Liver (tissue), 9 donors: ENCODE results near the gene CLCN1. TPM values are rescaled to one million over a fixed set of nuclear protein-coding genes. Genes with fewer than 3 reads are reported as not detected.

Experiments used
- DNase-seq: peaks from one replicate; pipeline ENCODE4 v3.0.0-alpha.2; 2017; ENCODE audit warnings: low spot score
- H3K27ac ChIP-seq, 2 donors: one replicate each; pipeline ENCODE4 v1.7.0; 2013; ENCODE audit warnings: inconsistent platforms in 2 of 2, low read length in 2 of 2, control low read depth in 1 of 2, low read depth in 1 of 2, mild to moderate bottlenecking in 1 of 2
- H3K27me3 ChIP-seq, 4 donors: one replicate each; pipeline versions ENCODE4 v1.6.1 to v1.7.0; 2013; ENCODE audit warnings: low read length in 3 of 4, inconsistent platforms in 1 of 4, mild to moderate bottlenecking in 1 of 4, moderate library complexity in 1 of 4; ENCODE audit not compliant: control insufficient read depth in 4 of 4, insufficient read depth in 4 of 4
- H3K36me3 ChIP-seq, 4 donors: one replicate each; pipeline versions ENCODE4 v1.6.1 to v1.7.0; 2013; ENCODE audit warnings: low read length in 3 of 4, mild to moderate bottlenecking in 3 of 4, low read depth in 1 of 4, moderate library complexity in 1 of 4; ENCODE audit not compliant: control insufficient read depth in 4 of 4, insufficient read depth in 3 of 4
- H3K4me1 ChIP-seq, 4 donors: one replicate each; pipeline versions ENCODE4 v1.6.1 to v1.7.0; 2013; ENCODE audit warnings: low read length in 3 of 4, mild to moderate bottlenecking in 3 of 4, moderate library complexity in 1 of 4; ENCODE audit not compliant: control insufficient read depth in 4 of 4, insufficient read depth in 4 of 4
- H3K4me3 ChIP-seq, 3 donors: one replicate each; pipeline versions ENCODE4 v1.6.1 to v1.7.0; 2013; ENCODE audit warnings: low read length in 3 of 3, control low read depth in 1 of 3, low read depth in 1 of 3, mild to moderate bottlenecking in 1 of 3
- H3K9ac ChIP-seq, 2 donors: one replicate each; pipeline ENCODE4 v1.7.0; 2013; ENCODE audit warnings: low read length in 2 of 2, mild to moderate bottlenecking in 2 of 2, moderate library complexity in 2 of 2, control low read depth in 1 of 2, low read depth in 1 of 2
- H3K9me3 ChIP-seq, 4 donors: one replicate each; pipeline versions ENCODE4 v1.6.1 to v1.7.0; 2013; ENCODE audit warnings: low read length in 3 of 4; ENCODE audit not compliant: control insufficient read depth in 4 of 4
- EGR1 ChIP-seq, 2 donors: IDR thresholded peaks; 2 replicates each; pipeline ENCODE4 v1.6.1; 2016 to 2018; ENCODE audit warnings: antibody characterized with exemption in 2 of 2, low read depth in 2 of 2
- FOXA1 ChIP-seq: IDR thresholded peaks from 2 replicates; pipeline ENCODE4 v1.6.1; 2016; ENCODE audit warnings: antibody characterized with exemption
- FOXA2 ChIP-seq: IDR thresholded peaks from 2 replicates; pipeline ENCODE4 v1.6.1; 2016; ENCODE audit warnings: antibody characterized with exemption
- GABPA ChIP-seq, 2 donors: IDR thresholded peaks in 1 of 2; conservative IDR thresholded peaks in 1 of 2; 2 replicates each; pipeline ENCODE4 v1.6.1; 2016; ENCODE audit warnings: antibody characterized with exemption in 2 of 2, mild to moderate bottlenecking in 1 of 2, moderate library complexity in 1 of 2
- HNF4A ChIP-seq, 2 donors: conservative IDR thresholded peaks; 2 replicates each; pipeline ENCODE4 v1.6.1; 2016; ENCODE audit warnings: antibody characterized with exemption in 2 of 2, mild to moderate bottlenecking in 2 of 2
- HNF4G ChIP-seq: IDR thresholded peaks from 2 replicates; pipeline ENCODE4 v1.6.1; 2016; ENCODE audit warnings: antibody characterized with exemption
- JUND ChIP-seq, 2 donors: IDR thresholded peaks; 2 replicates each; pipeline ENCODE4 v1.6.1; 2016; ENCODE audit warnings: antibody characterized with exemption in 2 of 2
- NR2F2 ChIP-seq: IDR thresholded peaks from 2 replicates; pipeline ENCODE4 v1.6.1; 2016; ENCODE audit warnings: antibody characterized with exemption
- RAD21 ChIP-seq, 2 donors: IDR thresholded peaks; 2 replicates each; pipeline ENCODE4 v1.6.1; 2016; ENCODE audit warnings: antibody characterized with exemption in 2 of 2, mild to moderate bottlenecking in 2 of 2
- RXRA ChIP-seq, 2 donors: IDR thresholded peaks; 2 replicates each; pipeline ENCODE4 v1.6.1; 2017 to 2018; ENCODE audit warnings: antibody characterized with exemption in 2 of 2, mild to moderate bottlenecking in 1 of 2
- SP1 ChIP-seq: IDR thresholded peaks from 2 replicates; pipeline ENCODE4 v1.6.1; 2018; ENCODE audit warnings: antibody characterized with exemption, mild to moderate bottlenecking
- TAF1 ChIP-seq: conservative IDR thresholded peaks from 2 replicates; pipeline ENCODE4 v1.6.1; 2016; ENCODE audit warnings: antibody characterized with exemption, mild to moderate bottlenecking
- YY1 ChIP-seq: IDR thresholded peaks from 2 replicates; pipeline ENCODE4 v1.6.1; 2016; ENCODE audit warnings: antibody characterized with exemption, mild to moderate bottlenecking
- ZBTB33 ChIP-seq: IDR thresholded peaks from 2 replicates; pipeline ENCODE4 v1.6.1; 2016; ENCODE audit warnings: antibody characterized with exemption
- WGBS: extraction: QIAGEN DNeasy Blood & Tissue Kit; methylation state at CpG from one replicate; pipeline ENCODE4 v1.1.7; 2013; 5-methylcytosine and 5-hydroxymethylcytosine counted together
- polyA plus RNA-seq, 2 donors: library from polyadenylated mRNA; stranded (reverse) in 1 of 2; unstranded in 1 of 2; fragments of 200-250 nt in 1 of 2; fragments of >200 nt in 1 of 2; fragmentation: Nextera tagmentation in 1 of 2; extraction: Ambion mirVana in 1 of 2; gene quantifications; one replicate each; pipeline versions ENCODE4 v1.2.1 to v1.2.3, GENCODE V29; 2013 to 2015
- total RNA-seq, 2 donors: library from RNA; depleted of rRNA; stranded (reverse); fragments of >200 nt; gene quantifications; one replicate each; pipeline ENCODE4 v1.2.3, GENCODE V29; 2014
- TF ChIP-seq, protein P1 (sequence below): IDR thresholded peaks from 2 replicates; pipeline ENCODE4 v1.6.1; 2016; ENCODE audit warnings: antibody characterized with exemption
- TF ChIP-seq, protein P2 (sequence below): fragments of 150-350 bp; IDR thresholded peaks from 2 replicates; pipeline ENCODE4 v1.5.1; 2017; ENCODE audit warnings: improper control_type of control experiment, low read depth, low read length; ENCODE audit not compliant: missing input control
- TF ChIP-seq, protein P3 (sequence below): IDR thresholded peaks from 2 replicates; pipeline ENCODE4 v1.6.1; 2016; ENCODE audit warnings: antibody characterized with exemption
- donor health status: healthy.
- donor health status: healthy.
- donor health status: healthy.
- donor health status: healthy.
- donor health status: healthy.

Gene CLCN1
- total and polyA plus RNA-seq, 4 donors: 0.01 to 0.08 TPM; not detected in 2

DNA sequence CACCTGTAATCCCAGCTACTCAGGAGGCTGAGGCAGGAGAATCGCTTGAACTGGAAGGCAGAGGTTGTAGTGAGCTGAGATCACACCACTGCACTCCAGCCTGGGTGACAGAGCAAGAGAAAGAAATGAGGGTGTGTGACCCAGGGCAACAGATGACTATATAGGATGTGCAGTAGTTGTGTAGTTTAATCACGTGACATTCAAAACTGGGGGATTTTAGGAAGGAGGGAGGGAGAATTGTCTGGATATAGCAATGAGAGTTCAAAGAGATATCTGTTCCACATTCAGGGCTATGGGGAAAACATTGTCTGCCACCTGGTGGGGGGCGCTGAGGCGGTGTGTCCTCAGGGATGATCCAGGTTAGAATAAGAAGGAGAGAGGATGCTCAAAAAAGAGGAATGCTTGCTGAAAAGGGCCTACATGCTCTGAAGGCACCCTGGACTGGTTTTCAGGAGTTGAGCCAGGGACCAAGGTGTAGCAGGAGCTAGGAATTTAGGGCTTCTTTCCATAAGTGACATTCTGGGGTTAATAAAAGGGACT is 57.4 kb downstream of the CLCN1 start:
- Histone ChIP-seq H3K27ac (no peak overlapping the region), H3K27me3 (no peaks in the 10 kb centered on the region), H3K36me3 (no peaks in the 10 kb centered on the region), H3K9me3 (no peaks in the 10 kb centered on the region), H3K9ac (no peak overlapping the region), H3K4me3 (no peak overlapping the region), H3K4me1 (peaks cover 0 to 6% (median 3%) of the 10 kb centered on the region in 4 donors)
- WGBS: 87% methylated on average over 4 of the region's 4 CpGs
- TF ChIP-seq ZBTB33: no peak
- TF ChIP-seq RAD21 (IDR thresholded peaks at IDR 0.05): peak; percentile 18 to 30
- DNase-seq: no peak

DNA sequence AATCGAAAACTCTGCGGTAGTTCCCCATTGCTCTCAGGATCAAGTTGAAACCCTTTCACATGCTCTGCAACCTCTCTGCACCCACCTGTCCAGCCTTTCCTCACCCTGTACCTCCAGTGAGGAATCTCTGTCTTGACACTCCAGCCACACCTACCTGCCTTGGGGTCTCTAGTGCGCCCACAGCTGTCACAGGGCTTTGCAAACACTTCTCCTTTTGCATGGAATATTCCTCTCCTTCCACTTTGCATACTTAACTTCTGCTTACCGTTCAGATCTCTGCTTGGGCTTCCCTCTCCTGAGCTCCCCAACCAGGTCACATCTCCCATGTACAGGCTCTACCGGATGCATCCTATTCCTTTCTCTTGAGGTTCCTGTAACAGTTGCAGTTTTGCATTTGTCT is 58.6 kb downstream of the CLCN1 start:
- Histone ChIP-seq H3K36me3 (no peaks in the 10 kb centered on the region), H3K4me3 (no peak overlapping the region), H3K9ac (no peak overlapping the region), H3K9me3 (no peaks in the 10 kb centered on the region), H3K4me1 (peaks cover 0 to 12% (median 6%) of the 10 kb centered on the region in 4 donors), H3K27ac (no peak overlapping the region), H3K27me3 (no peaks in the 10 kb centered on the region)
- TF ChIP-seq FOXA2 (no peak), HNF4G (no peak), YY1 (no peak), ZBTB33 (no peak), HNF4A (conservative IDR thresholded peaks at IDR 0.05) (no peak), SP1 (no peak), NR2F2 (no peak)
- TF ChIP-seq, protein P1, sequence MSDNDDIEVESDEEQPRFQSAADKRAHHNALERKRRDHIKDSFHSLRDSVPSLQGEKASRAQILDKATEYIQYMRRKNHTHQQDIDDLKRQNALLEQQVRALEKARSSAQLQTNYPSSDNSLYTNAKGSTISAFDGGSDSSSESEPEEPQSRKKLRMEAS: no peak
- TF ChIP-seq, protein P2, sequence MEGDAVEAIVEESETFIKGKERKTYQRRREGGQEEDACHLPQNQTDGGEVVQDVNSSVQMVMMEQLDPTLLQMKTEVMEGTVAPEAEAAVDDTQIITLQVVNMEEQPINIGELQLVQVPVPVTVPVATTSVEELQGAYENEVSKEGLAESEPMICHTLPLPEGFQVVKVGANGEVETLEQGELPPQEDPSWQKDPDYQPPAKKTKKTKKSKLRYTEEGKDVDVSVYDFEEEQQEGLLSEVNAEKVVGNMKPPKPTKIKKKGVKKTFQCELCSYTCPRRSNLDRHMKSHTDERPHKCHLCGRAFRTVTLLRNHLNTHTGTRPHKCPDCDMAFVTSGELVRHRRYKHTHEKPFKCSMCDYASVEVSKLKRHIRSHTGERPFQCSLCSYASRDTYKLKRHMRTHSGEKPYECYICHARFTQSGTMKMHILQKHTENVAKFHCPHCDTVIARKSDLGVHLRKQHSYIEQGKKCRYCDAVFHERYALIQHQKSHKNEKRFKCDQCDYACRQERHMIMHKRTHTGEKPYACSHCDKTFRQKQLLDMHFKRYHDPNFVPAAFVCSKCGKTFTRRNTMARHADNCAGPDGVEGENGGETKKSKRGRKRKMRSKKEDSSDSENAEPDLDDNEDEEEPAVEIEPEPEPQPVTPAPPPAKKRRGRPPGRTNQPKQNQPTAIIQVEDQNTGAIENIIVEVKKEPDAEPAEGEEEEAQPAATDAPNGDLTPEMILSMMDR: no peak
- 86% methylated on average over 5 of the region's 5 CpGs for WGBS
- DNase-seq: no peak

DNA sequence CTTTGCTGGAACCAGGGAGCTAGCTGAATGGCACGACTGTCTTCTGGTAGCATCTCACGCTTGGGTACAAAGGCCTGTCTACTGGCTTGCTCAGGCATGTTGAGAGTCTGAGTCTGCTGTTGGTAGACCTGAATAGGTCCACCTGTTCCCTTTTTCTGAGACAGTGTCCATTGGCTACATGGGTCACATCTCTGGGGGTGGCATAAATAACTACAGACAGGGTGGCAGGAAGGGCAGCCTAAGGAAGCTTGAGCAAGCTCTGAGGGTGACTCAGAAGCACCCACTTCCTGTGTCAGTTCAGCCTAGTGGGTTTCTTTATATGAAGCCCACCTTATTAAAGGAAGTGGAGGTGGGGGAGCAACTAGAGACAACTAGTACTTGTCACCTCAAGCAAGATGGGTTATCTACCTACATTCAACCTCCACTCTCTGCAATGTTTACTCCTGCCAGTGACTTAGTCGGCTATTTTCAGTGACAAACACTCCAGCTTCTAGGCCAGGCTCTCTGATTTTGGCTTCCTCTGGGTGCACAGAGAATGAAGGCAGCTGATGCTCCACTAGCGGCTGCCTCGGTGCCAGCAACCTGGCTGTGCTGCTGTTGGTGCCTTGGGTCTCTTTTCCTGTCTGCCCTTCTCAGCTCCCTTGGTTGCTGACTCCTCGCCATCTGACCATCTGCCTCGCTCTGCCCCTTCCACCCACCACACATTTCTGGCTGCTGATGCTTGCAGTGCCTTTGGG is 59.6 kb downstream of the CLCN1 start:
- no peak overlapping the region for H3K4me3 ChIP-seq
- no peak overlapping the region for H3K9ac ChIP-seq
- H3K27me3 ChIP-seq: no peaks in the 10 kb centered on the region
- DNase-seq: no peak
- H3K27ac ChIP-seq: peak overlapping the region in 1 of 2 donors; percentile 56
- H3K36me3 ChIP-seq: no peaks in the 10 kb centered on the region
- H3K9me3 ChIP-seq: no peaks in the 10 kb centered on the region
- WGBS: 80% methylated on average over 7 of the region's 7 CpGs
- H3K4me1 ChIP-seq: peaks cover 3 to 11% (median 7%) of the 10 kb centered on the region in 4 donors
- TF ChIP-seq RAD21 (IDR thresholded peaks at IDR 0.05): no peak
- TF ChIP-seq, protein P1: no peak
- no peak for TF ChIP-seq RXRA (IDR thresholded peaks at IDR 0.05)
- no peak for TF ChIP-seq HNF4A (conservative IDR thresholded peaks at IDR 0.05)
- TF ChIP-seq ZBTB33: no peak
- TF ChIP-seq FOXA1: no peak
- no peak for TF ChIP-seq FOXA2
- TF ChIP-seq YY1: no peak
- TF ChIP-seq HNF4G: no peak
- TF ChIP-seq TAF1: no peak
- no peak for TF ChIP-seq JUND (IDR thresholded peaks at IDR 0.05)
- no peak for TF ChIP-seq EGR1 (IDR thresholded peaks at IDR 0.05; ENCODE audit: low read depth in 2 of 2)
- TF ChIP-seq GABPA (IDR thresholded peaks at IDR 0.05 in 1 of 2, conservative IDR thresholded peaks at IDR 0.05 in 1 of 2): no peak
- TF ChIP-seq, protein P3, sequence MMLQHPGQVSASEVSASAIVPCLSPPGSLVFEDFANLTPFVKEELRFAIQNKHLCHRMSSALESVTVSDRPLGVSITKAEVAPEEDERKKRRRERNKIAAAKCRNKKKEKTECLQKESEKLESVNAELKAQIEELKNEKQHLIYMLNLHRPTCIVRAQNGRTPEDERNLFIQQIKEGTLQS: no peak
- TF ChIP-seq SP1: no peak
